LNCAP (cell line): ENCODE measurements around the gene DNASE1L3.

Experiments
- TF ChIP-seq, protein P1 (sequence below): fragments of 450-650 bp; IDR thresholded peaks from 2 replicates; pipeline ENCODE4 v1.5.1; 2017; ENCODE audit warnings: mild to moderate bottlenecking

Gene DNASE1L3

DNA sequence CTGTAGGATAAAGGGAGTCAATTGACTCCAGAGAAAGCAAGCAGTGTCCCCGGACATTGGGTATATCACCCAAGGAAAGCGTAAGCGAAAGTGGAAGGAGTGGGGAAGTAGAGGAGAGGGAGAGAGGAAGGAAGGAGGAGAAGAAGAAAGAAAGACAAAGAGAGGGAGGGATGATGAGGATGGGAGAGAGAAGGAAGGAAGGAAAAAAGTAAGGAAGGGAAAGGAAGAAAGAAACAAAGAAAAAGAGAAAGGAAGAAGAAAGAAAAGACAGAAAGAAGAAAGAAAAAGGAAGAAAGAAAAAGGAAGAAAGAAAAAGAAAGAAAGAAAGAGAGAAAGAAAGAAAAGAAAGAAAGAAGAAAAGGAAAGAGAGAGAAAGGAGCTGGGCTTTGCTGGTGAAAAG lies 839 bp downstream of the DNASE1L3 start:
- TF ChIP-seq, protein P1, sequence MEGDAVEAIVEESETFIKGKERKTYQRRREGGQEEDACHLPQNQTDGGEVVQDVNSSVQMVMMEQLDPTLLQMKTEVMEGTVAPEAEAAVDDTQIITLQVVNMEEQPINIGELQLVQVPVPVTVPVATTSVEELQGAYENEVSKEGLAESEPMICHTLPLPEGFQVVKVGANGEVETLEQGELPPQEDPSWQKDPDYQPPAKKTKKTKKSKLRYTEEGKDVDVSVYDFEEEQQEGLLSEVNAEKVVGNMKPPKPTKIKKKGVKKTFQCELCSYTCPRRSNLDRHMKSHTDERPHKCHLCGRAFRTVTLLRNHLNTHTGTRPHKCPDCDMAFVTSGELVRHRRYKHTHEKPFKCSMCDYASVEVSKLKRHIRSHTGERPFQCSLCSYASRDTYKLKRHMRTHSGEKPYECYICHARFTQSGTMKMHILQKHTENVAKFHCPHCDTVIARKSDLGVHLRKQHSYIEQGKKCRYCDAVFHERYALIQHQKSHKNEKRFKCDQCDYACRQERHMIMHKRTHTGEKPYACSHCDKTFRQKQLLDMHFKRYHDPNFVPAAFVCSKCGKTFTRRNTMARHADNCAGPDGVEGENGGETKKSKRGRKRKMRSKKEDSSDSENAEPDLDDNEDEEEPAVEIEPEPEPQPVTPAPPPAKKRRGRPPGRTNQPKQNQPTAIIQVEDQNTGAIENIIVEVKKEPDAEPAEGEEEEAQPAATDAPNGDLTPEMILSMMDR = no peak

DNA sequence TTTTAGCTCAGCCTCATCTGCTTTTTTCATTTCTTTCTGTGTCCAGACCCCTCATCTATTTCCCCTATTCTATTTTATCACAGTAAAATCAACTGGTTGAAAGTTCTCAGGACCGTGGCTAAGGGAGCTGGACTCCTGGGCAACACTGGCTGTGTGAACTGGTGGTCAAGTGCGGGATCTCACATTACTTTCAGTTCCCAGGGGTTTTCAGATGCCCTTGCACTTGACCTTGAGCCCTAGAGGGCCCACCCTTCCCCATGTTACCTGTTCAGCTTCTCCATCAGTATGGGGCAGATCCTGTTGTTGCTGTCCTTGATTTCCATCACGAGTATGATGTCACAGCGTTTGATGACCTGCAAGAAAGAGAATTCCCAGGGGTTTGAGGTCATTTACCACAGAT lies 2.8 kb downstream of the DNASE1L3 start:
- TF ChIP-seq, protein P1 = no peak

DNA sequence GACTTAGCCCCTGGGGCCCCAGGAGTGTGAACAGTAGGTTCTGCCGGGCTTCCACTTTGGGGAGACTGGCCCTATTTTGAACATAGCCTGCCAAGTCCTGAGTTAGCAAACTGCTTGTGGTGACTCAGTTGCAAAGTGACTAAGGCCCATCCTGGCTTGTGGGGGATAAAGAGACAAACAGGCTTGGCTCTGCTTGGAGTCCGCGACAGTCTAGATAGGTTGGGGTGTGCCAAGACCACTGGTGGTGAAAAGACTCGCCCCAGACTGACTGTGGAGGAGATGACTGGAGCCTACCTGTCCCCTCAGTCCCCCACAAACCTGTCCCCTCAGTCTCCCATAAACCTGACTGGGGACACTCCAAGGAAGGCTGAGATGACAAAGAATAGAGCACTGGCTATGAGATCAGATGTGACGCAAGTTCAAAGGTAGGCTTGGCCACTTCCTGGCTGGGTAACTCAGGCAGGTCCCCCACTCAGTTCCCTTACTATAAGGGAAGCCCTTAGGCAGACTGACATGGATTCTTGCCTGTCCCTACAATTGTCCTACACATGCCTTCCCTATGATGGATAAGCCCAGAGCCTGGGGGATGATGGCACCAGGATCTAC lies 4.3 kb downstream of the DNASE1L3 start:
- TF ChIP-seq, protein P1 = no peak

DNA sequence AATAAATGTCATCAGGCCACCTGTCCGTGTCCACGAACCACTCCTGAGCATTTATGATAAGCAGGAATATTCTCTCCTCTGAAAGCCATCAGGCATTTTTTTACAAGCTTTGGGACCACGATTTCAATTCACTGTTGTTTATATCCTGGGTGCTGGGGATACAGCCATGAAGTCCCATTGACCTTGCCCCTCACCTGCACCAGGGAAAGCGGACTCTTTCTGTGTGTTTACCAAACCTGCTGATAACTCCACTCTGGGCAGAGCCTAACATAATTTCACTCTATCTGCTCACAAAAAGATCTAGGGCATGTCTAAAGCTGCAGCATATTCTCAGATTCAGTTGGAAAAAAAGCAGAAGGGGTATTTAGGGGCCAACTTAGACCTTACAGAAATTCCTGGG lies 4.8 kb downstream of the DNASE1L3 start:
- TF ChIP-seq, protein P1 = no peak

DNA sequence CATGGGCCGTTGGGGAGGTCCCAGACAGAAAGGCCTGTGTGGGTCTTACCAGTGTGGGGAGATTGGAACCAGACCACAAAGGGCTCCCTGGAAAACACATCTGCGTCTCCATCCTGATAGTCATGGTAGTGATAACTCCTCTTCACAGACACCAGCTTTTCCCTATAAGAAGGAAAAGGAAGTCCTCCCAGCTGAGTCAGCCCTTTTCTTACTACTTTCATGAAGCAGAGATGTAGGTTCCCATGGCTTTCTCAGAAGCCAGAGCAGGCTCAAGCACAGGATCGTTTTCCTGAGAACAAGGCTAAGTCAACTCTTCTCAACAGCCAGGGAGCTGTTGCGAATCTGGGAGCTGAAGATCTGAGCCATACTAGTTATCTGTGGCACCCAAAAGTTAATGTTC lies 6.1 kb downstream of the DNASE1L3 start:
- TF ChIP-seq, protein P1 = no peak

DNA sequence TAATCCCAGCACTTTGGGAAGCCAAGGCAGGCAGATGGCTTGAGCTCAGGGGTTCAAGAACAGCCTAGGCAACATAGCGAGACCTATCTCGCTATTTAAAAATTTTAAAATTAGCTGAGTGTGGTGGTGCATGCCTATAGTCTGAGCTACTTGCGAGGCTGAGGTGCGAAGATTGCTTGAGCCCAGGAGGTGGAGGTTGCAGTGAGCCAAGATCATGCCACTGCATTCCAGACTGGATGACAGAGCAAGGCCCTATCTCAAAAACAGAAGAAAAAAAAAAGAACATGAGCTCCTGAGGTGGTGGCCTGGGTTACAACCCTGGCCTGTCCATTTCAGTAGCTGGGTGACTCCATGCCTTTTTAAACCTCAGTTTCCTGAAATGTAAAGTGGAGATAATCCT lies 7.2 kb downstream of the DNASE1L3 start:
- TF ChIP-seq, protein P1 = no peak

DNA sequence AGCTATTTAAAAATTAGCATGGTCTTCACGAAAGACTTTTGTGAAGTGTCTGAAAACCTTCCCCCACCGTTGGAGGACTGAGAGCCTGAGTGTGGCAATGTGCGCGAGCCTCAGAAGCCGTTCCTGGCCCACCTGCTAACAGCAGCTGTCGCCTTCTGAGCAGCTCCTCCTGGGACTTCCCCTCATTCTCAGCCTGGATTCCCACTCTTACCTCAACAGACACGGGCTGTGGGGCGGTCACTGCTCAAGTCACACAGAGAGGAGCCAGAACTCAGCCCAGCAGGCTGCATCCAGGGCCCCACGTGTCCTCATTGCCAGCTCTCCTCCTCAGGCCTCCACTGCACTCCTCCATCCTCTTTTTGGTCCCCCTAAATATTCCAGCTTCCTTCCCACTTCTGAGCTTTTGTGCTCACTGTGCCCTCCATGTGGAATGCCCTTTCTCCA lies 7.8 kb downstream of the DNASE1L3 start:
- TF ChIP-seq, protein P1 = no peak

DNA sequence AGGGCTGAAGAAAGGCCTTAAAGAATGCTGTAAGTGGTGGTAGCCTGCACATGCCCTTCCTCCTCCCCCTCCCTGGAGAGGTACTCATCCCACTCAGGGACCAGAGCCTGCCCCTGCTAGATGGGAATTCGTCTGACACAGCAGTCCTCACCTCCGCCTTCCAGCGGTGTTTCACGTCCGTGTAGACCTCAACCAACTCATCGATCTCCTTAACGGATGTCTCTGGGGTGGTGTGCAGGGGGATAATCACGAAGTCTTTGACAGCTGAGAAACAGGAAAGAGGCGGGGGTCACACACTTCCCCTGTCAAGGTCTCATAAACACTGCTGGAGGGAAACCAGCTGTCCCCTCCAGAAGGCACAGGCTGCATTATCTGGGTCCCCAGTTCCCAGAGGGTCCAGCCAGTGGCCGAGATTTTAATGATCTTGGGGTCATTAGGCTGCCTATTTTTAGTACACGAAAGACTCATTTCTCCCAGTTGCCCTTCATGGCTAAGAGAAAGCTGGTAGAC lies 9.9 kb downstream of the DNASE1L3 start:
- TF ChIP-seq, protein P1 = no peak
